Pulmonary artery endothelial cell (primary cell): ENCODE results near the gene ARHGAP23. TPM values are rescaled to one million over a fixed set of nuclear protein-coding genes. Genes with fewer than 3 reads are reported as not detected.
"Not testable (repeated sequence)": the region's sequence is repeated elsewhere in the genome, so short reads cannot be mapped to it uniquely, and the experiment has no call there.

Experiments
- DNase-seq: peaks from one replicate; pipeline ENCODE4 v3.0.0-alpha.2; 2011; ENCODE audit warnings: low read depth, low spot score
- total RNA-seq: library from RNA; depleted of rRNA; stranded (reverse); fragments of >200 nt; gene quantifications from 2 replicates; pipeline ENCODE4 v1.2.3, GENCODE V29; 2014

Gene ARHGAP23
- total RNA-seq, 1 donor from 2014 or later = 44.8 TPM

GRCh38 chr17:38511150-38512108 lies 83.2 kb downstream of the ARHGAP23 start:
- DNase-seq = no peak

- DNase-seq = no peak
Measured at GRCh38 chr17:38512473-38513058, 84.3 kb downstream of the ARHGAP23 start.

GRCh38 chr17:38526526-38526925 lies 98.3 kb downstream of the ARHGAP23 start:
- DNase-seq = not testable (repeated sequence)

- not testable (repeated sequence) for DNase-seq
Measured at GRCh38 chr17:38528141-38528540, 99.9 kb downstream of the ARHGAP23 start.

GRCh38 chr17:38530856-38531255 lies 102.6 kb downstream of the ARHGAP23 start:
- not testable (repeated sequence) for DNase-seq

- DNase-seq = not testable (repeated sequence)
Measured at GRCh38 chr17:38531761-38532160, 103.5 kb downstream of the ARHGAP23 start.

- no peak for DNase-seq
Measured at GRCh38 chr17:38532451-38532850, 104.2 kb downstream of the ARHGAP23 start.

- no peak for DNase-seq
Measured at GRCh38 chr17:38533241-38533640, 105.0 kb downstream of the ARHGAP23 start.

- no peak for DNase-seq
Measured at GRCh38 chr17:38533866-38534497, 105.7 kb downstream of the ARHGAP23 start.

- DNase-seq = no peak
Measured at GRCh38 chr17:38534498-38534885, 106.2 kb downstream of the ARHGAP23 start.

- DNase-seq = no peak
Measured at GRCh38 chr17:38535886-38536285, 107.6 kb downstream of the ARHGAP23 start.

GRCh38 chr17:38536661-38537060 lies 108.4 kb downstream of the ARHGAP23 start:
- DNase-seq = no peak

GRCh38 chr17:38538906-38539305 lies 110.6 kb downstream of the ARHGAP23 start:
- no peak for DNase-seq

- no peak for DNase-seq
Measured at GRCh38 chr17:38539386-38539785, 111.1 kb downstream of the ARHGAP23 start.

- no peak for DNase-seq
Measured at GRCh38 chr17:38540514-38541045, 112.3 kb downstream of the ARHGAP23 start.

- no peak for DNase-seq
Measured at GRCh38 chr17:38541281-38541680, 113.0 kb downstream of the ARHGAP23 start.

- no peak for DNase-seq
Measured at GRCh38 chr17:38542286-38542685, 114.0 kb downstream of the ARHGAP23 start.

GRCh38 chr17:38543403-38544174 lies 115.3 kb downstream of the ARHGAP23 start:
- DNase-seq = no peak

GRCh38 chr17:38544175-38544838 lies 116.0 kb downstream of the ARHGAP23 start:
- no peak for DNase-seq

- DNase-seq = no peak
Measured at GRCh38 chr17:38544839-38545209, 116.6 kb downstream of the ARHGAP23 start.
